Stimulated activated CD4-positive, alpha-beta T cell treated with anti-CD3 and anti-CD28 coated beads, TNF-alpha, amount 100 ng/mL, for 1 hour (primary cell): ENCODE results near the gene C4B.
"Not testable (repeated sequence)": the region's sequence is repeated elsewhere in the genome, so short reads cannot be mapped to it uniquely, and the experiment has no call there.

Experiments
- DNase-seq, 3 donors: peaks; one replicate each; pipeline ENCODE4 v3.0.0-alpha.2; 2020; ENCODE audit warnings: low read depth in 3 of 3, low spot score in 1 of 3

C4B gene

GRCh38 chr6:32035283-32036013, 20.9 kb downstream of the C4B start:
- not testable (repeated sequence) for DNase-seq

GRCh38 chr6:32037136-32037535, 22.5 kb downstream of the C4B start:
- not testable (repeated sequence) for DNase-seq

GRCh38 chr6:32037598-32038524, 23.3 kb downstream of the C4B start, which contains the start of gene CYP21A2:
Gene CYP21A2, plus strand, starts transcription at chr6:32038415. Its CDS starts 8 bp downstream, at chr6:32038423.
- DNase-seq, result not testable (repeated sequence)

GRCh38 chr6:32038878-32039277, 24.3 kb downstream of the C4B start:
- DNase-seq, result not testable (repeated sequence)

- DNase-seq, result not testable (repeated sequence)
These were observed 25.0 kb downstream of the C4B start for GRCh38 chr6:32039321-32040274.

- DNase-seq, result not testable (repeated sequence)
These were observed 25.9 kb downstream of the C4B start for GRCh38 chr6:32040299-32041049.

- not testable (repeated sequence) for DNase-seq
These were observed 26.4 kb downstream of the C4B start for GRCh38 chr6:32041050-32041321.

- not testable (repeated sequence) for DNase-seq
These were observed 26.8 kb downstream of the C4B start for GRCh38 chr6:32041385-32041784.

GRCh38 chr6:32042276-32042675, 27.7 kb downstream of the C4B start:
- not testable (repeated sequence) for DNase-seq

GRCh38 chr6:32043589-32044380, 29.2 kb downstream of the C4B start:
- DNase-seq, result not testable (repeated sequence)

GRCh38 chr6:32044916-32045315, 30.3 kb downstream of the C4B start:
- not testable (repeated sequence) for DNase-seq

- no peak for DNase-seq
These were observed 31.3 kb downstream of the C4B start for GRCh38 chr6:32045811-32046449.

GRCh38 chr6:32046450-32047083, 32.0 kb downstream of the C4B start:
- DNase-seq, result no peak

- DNase-seq, result no peak
These were observed 32.5 kb downstream of the C4B start for GRCh38 chr6:32047084-32047478.

GRCh38 chr6:32047539-32047854, 32.9 kb downstream of the C4B start:
- no peak for DNase-seq

- DNase-seq, result peak; percentile 21 to 67 (median 38)
These were observed 33.5 kb downstream of the C4B start for GRCh38 chr6:32047855-32048766.

GRCh38 chr6:32049149-32049548, 34.6 kb downstream of the C4B start:
- not testable (repeated sequence) for DNase-seq

GRCh38 chr6:32049736-32050135, 35.1 kb downstream of the C4B start:
- not testable (repeated sequence) for DNase-seq
